ENCODE data around the gene POLDIP2.
"Not testable (repeated sequence)": the region's sequence is repeated elsewhere in the genome, so short reads cannot be mapped to it uniquely, and the experiment has no call there.

POLDIP2 gene

GRCh38 chr17:28366605-28367004 is 9.3 kb upstream of the POLDIP2 start:
- DNase-seq (ENCODE audit: low read depth in 2 of 2) = no peak

- DNase-seq (ENCODE audit: low read depth in 2 of 2) = no peak
These were observed 8.2 kb upstream of the POLDIP2 start for GRCh38 chr17:28365487-28365886.

DNA sequence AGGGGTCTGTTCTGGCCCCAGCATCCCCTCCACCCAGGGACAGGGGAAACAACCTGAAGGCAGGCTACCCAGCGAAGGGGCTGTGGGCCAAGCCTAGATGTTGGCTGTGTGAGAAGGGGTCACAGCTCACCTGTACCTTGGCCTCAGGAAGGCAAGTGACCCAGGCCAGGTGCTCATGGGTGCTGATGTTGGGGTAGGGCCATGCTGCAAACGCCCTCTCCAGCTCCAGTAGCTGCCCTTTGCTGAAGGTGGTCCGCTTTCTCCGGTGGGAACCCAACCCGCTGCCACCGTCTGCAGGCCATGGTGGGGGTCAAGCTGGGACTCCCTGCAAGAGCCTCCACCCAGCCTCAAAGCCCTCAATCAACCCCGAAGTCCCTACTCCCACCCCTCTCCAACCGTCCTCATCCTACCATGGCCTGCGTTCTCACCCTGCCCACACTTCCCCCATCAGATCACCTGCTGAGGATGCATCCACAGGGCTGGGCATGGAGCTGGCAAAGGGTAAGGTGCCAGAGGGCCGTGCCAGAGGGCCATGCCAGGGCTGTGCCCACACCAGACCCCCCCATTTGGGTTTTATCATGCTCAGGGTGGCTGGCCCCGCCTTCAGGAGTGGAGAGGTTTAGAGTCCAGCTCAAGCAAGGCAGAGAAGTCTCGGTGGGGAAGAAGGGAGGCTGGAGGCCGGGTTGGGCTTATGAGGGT is 7.5 kb upstream of the POLDIP2 start, which contains the start of gene SEBOX:
TSS of gene SEBOX (minus strand) at position 535 of the 699 bp plus-strand sequence. CDS start at position 487, 48 bp downstream.
- DNase-seq (ENCODE audit: low read depth in 2 of 2) = no peak

GRCh38 chr17:28363776-28364650 is 6.7 kb upstream of the POLDIP2 start:
- no peak for DNase-seq (ENCODE audit: low read depth in 2 of 2)

- no peak for DNase-seq (ENCODE audit: low read depth in 2 of 2)
These were observed 5.9 kb upstream of the POLDIP2 start for GRCh38 chr17:28363186-28363585.

DNA sequence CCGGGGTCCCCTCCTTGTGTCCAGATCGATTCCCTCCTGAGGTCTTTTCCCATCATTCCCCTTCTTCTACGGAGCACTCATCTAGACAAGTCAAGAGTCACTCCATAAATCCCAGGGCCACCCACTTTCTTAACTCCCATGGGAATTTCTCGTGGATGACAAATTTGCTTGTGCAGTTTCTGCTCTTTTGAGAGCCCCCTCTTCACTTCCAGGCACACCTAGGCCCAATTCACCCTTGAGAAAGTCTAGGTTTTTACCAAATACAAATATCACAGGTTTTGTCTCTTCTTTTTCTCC is 522 bp upstream of the POLDIP2 start:
- no peak for DNase-seq (ENCODE audit: low read depth in 2 of 2)

GRCh38 chr17:28350271-28350670 is 7.1 kb downstream of the POLDIP2 start:
- DNase-seq (ENCODE audit: low read depth in 2 of 2) = no peak

GRCh38 chr17:28348979-28349378 is 8.3 kb downstream of the POLDIP2 start:
- no peak for DNase-seq (ENCODE audit: low read depth in 2 of 2)

DNA sequence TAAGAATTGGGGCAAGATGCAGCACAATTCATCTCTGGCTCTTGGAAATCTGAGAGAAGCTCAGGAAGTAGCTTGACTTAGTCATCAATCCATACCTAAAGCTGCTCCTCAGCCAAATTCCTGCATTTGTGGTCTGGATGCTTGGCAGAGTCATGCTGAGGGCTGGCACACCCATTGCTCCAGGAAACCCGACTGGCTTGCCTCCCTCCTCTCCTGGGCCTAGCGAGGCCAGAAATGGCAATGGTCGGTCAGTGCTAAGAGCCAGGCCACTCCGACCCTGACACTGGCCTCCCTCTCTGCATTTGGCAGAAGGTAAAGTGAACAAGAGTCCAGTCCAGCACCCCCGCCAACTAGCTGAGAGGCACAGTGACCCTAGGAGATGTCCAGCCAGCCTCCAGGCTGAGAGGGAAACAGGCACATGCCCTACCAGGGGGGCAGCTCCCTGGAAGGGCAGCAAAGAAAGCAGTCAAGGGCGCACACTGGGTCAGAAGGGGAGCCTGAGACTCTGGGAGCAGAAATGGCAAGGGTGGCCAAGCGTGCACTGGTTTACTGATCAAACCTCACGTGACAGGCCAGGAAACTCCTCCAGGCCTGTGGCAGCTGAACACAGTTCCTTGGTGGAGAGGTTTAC is 10.0 kb downstream of the POLDIP2 start:
- DNase-seq (ENCODE audit: low read depth in 2 of 2) = no peak

GRCh38 chr17:28346746-28347246 is 10.5 kb downstream of the POLDIP2 start:
- no peak for DNase-seq (ENCODE audit: low read depth in 2 of 2)

DNA sequence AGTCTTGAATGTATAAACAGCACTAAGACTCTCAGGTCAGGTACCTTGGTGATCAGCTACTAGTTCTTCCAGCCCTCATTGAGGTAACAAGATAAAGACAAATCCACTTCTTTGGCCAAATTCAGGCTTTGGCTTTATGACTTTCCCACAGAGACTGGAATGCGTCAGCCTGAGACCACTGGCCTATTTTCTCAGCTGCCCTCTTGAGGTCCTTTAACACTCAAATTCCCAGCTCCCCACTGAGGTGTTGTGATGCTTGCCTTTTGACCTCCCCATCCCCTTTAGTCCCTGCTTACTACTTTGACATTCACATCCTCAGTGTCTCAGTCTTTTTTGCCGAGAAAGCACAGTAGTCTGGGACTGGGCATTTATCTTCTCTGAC is 11.1 kb downstream of the POLDIP2 start:
- DNase-seq (ENCODE audit: low read depth in 2 of 2) = no peak

- no peak for DNase-seq (ENCODE audit: low read depth in 2 of 2)
These were observed 11.7 kb downstream of the POLDIP2 start for GRCh38 chr17:28345419-28346198.

GRCh38 chr17:28344435-28344901 is 12.9 kb downstream of the POLDIP2 start:
- DNase-seq (ENCODE audit: low read depth in 2 of 2) = no peak

GRCh38 chr17:28344011-28344410 is 13.3 kb downstream of the POLDIP2 start:
- no peak for DNase-seq (ENCODE audit: low read depth in 2 of 2)

- no peak for DNase-seq (ENCODE audit: low read depth in 2 of 2)
These were observed 13.8 kb downstream of the POLDIP2 start for GRCh38 chr17:28343491-28343932.

GRCh38 chr17:28342313-28342712 is 15.0 kb downstream of the POLDIP2 start:
- DNase-seq (ENCODE audit: low read depth in 2 of 2) = no peak

DNA sequence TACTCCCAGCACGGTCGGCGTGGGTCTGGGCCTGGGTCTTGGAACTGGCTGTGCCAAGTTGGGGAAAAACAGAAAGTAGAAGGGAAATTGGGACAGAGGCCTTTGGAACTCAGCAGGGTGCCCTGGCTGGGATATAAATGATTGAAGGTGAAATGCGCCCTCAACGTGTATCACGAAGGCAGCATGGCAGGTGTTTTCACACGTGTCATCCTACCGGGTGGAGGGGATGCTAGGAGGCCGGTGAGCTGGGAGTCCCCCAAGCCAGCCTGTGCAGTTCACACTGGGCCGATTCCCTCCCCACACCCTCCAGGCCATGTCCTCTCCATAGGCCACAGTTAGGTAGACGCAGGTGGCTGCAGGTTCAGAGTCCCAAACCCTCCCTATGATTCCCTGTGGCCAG is 15.8 kb downstream of the POLDIP2 start:
- no peak for DNase-seq (ENCODE audit: low read depth in 2 of 2)

GRCh38 chr17:28340374-28340773 is 17.0 kb downstream of the POLDIP2 start:
- no peak for DNase-seq (ENCODE audit: low read depth in 2 of 2)

DNA sequence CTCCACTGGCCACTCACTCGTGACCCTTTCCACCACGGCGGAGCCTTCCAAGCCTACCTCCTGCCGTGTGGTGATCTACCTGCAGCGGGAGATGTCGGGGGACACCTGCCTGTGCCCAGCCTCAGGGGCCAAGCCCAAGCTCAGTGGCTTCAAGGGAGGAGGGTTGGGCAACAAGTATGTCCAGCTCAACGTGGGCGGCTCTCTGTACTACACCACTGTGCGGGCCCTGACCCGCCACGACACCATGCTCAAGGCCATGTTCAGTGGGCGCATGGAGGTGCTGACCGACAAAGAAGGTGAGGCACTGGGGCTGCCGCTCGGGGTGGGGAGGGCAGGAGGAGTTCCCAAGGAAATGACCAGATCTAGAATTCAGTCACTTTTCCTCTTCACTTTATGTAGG is 17.9 kb downstream of the POLDIP2 start:
- no peak for DNase-seq (ENCODE audit: low read depth in 2 of 2)

GRCh38 chr17:28338769-28339212 is 18.5 kb downstream of the POLDIP2 start:
- DNase-seq (ENCODE audit: low read depth in 2 of 2) = not testable (repeated sequence)

- DNase-seq (ENCODE audit: low read depth in 2 of 2) = no peak
These were observed 19.1 kb downstream of the POLDIP2 start for GRCh38 chr17:28338056-28338768.
